Measurements from ENCODE around the gene RAB15. TPM values are rescaled to one million over a fixed set of nuclear protein-coding genes. Genes with fewer than 3 reads are reported as not detected.
A peak's percentile ranks its signal among the peaks of the same experiment; 100 is the strongest.

RAB15 gene
- total RNA-seq, 4 donors from 2014 or later: 11.6 to 50.9 (median 19.4) TPM

GRCh38 chr14:64973026-64973442, 898 bp upstream of the RAB15 start:
- Histone ChIP-seq H3K36me3 (no peaks in the 10 kb centered on the region), H3K27me3 (no peaks in the 10 kb centered on the region), H3K27ac (peak overlapping the region; percentile 45 to 83 (median 72)), H3K9me3 (no peaks in the 10 kb centered on the region), H3K4me1 (peaks cover 0 to 31% (median 21%) of the 10 kb centered on the region in 4 donors), H3K4me3 (peak overlapping the region in 2 of 4 donors; percentile 79)
- 57 to 61% methylated on average over 5 to 8 of the region's 8 CpGs for WGBS, 2 donors (ENCODE audit: low coverage in 1 of 2)
- TF ChIP-seq POLR2AphosphoS5 (IDR thresholded peaks at IDR 0.05): peak in 2 of 3 donors; percentile 15 to 60
- TF ChIP-seq, protein P1, sequence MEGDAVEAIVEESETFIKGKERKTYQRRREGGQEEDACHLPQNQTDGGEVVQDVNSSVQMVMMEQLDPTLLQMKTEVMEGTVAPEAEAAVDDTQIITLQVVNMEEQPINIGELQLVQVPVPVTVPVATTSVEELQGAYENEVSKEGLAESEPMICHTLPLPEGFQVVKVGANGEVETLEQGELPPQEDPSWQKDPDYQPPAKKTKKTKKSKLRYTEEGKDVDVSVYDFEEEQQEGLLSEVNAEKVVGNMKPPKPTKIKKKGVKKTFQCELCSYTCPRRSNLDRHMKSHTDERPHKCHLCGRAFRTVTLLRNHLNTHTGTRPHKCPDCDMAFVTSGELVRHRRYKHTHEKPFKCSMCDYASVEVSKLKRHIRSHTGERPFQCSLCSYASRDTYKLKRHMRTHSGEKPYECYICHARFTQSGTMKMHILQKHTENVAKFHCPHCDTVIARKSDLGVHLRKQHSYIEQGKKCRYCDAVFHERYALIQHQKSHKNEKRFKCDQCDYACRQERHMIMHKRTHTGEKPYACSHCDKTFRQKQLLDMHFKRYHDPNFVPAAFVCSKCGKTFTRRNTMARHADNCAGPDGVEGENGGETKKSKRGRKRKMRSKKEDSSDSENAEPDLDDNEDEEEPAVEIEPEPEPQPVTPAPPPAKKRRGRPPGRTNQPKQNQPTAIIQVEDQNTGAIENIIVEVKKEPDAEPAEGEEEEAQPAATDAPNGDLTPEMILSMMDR (IDR thresholded peaks at IDR 0.05): no peak
- TF ChIP-seq EP300 (IDR thresholded peaks at IDR 0.05; ENCODE audit: low read depth): no peak
- no peak for TF ChIP-seq POLR2A (IDR thresholded peaks at IDR 0.05)
- intact Hi-C loops (cut with DNase I; ENCODE audit: low total_unique reads) (no loop called here), in situ Hi-C loops (cut with MboI; ENCODE audit: low pct_ligation_motif_present in 1 of 4, low pct_unique_long_range_greater_than_20kb in 1 of 4, low sequenced_read_pairs in 3 of 4) (no loop called here)
- peak; percentile 37 for DNase-seq

GRCh38 chr14:64971491-64971942, 619 bp downstream of the RAB15 start:
- in situ Hi-C loops (cut with MboI; ENCODE audit: low pct_ligation_motif_present in 1 of 4, low pct_unique_long_range_greater_than_20kb in 1 of 4, low sequenced_read_pairs in 3 of 4) (no loop called here), intact Hi-C loops (cut with DNase I; ENCODE audit: low total_unique reads) (no loop called here)
- Histone ChIP-seq H3K27me3 (no peaks in the 10 kb centered on the region), H3K27ac (peak overlapping the region; percentile 52 to 83 (median 68)), H3K9me3 (no peaks in the 10 kb centered on the region), H3K4me3 (peak overlapping the region; percentile 79 to 95 (median 82)), H3K36me3 (no peaks in the 10 kb centered on the region), H3K4me1 (peaks cover 0 to 31% (median 21%) of the 10 kb centered on the region in 4 donors)
- 0 to 5% methylated on average over 1 to 17 of the region's 31 CpGs for WGBS, 2 donors (ENCODE audit: low coverage in 1 of 2)
- TF ChIP-seq POLR2A (IDR thresholded peaks at IDR 0.05) (no peak), EP300 (IDR thresholded peaks at IDR 0.05; ENCODE audit: low read depth) (no peak), POLR2AphosphoS5 (IDR thresholded peaks at IDR 0.05) (no peak)
- TF ChIP-seq, protein P1 (IDR thresholded peaks at IDR 0.05): no peak
- DNase-seq: no peak

DNA sequence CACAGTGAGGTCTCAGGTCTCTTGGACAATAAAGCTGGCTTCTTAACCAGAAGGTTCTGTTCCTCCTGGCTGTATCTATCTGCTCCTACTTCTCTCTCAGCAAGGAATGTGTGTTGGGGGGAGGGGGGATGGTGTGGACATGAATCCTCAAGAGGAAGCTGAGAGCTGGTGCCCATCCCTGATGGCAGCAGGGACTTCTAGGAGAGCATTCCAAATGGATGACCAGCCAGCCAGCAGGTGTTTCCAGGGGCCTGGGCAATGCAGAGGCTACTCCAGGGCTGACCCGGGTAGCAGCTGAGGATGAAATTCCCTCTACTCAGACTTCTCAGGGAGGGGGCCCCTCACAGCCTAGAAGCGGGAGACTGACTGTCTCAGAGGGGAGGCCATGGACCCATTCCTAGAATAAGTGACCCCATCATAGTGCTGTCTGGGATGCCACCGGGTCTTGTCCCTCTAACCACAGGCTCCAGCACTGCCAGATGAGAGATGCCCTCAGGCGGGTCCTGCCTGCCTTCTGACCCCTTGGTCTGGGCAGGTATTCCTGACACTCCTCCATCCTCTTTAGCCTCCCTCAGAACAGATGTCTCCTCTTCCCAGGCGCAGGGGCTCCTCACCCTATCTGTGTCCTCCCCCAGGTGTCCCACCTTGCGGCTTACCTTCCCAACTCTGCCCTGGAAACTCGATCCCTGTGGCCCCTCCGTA, 1.2 kb downstream of the RAB15 start:
- H3K4me1 ChIP-seq: peaks cover 0 to 31% (median 21%) of the 10 kb centered on the region in 4 donors
- DNase-seq: peak; percentile 24
- no peaks in the 10 kb centered on the region for H3K36me3 ChIP-seq

GRCh38 chr14:64970041-64970440, 2.1 kb downstream of the RAB15 start:
- Histone ChIP-seq H3K27ac (peak overlapping the region; percentile 51 to 83 (median 68)), H3K27me3 (no peaks in the 10 kb centered on the region), H3K36me3 (no peaks in the 10 kb centered on the region), H3K9me3 (no peaks in the 10 kb centered on the region), H3K4me1 (peaks cover 0 to 31% (median 21%) of the 10 kb centered on the region in 4 donors), H3K4me3 (no peak overlapping the region)
- in situ Hi-C loops (cut with MboI; ENCODE audit: low pct_ligation_motif_present in 1 of 4, low pct_unique_long_range_greater_than_20kb in 1 of 4, low sequenced_read_pairs in 3 of 4) (no loop called here), intact Hi-C loops (cut with DNase I; ENCODE audit: low total_unique reads) (no loop called here)
- 31 to 54% methylated on average over 3 of the region's 3 CpGs for WGBS, 2 donors (ENCODE audit: low coverage in 1 of 2)
- TF ChIP-seq POLR2AphosphoS5 (IDR thresholded peaks at IDR 0.05) (peak; percentile 25 to 57 (median 28)), EP300 (IDR thresholded peaks at IDR 0.05; ENCODE audit: low read depth) (no peak), POLR2A (IDR thresholded peaks at IDR 0.05) (peak; percentile 44)
- TF ChIP-seq, protein P1 (IDR thresholded peaks at IDR 0.05): no peak
- DNase-seq: peak; percentile 29

More for the DNA sequence above, 1.2 kb downstream of the RAB15 start:
- intact Hi-C loops (cut with DNase I; ENCODE audit: low total_unique reads) (no loop called here), in situ Hi-C loops (cut with MboI; ENCODE audit: low pct_ligation_motif_present in 1 of 4, low pct_unique_long_range_greater_than_20kb in 1 of 4, low sequenced_read_pairs in 3 of 4) (no loop called here)
- Histone ChIP-seq H3K4me3 (peak overlapping the region in 3 of 4 donors; percentile 79 to 84 (median 79)), H3K9me3 (no peaks in the 10 kb centered on the region), H3K27me3 (no peaks in the 10 kb centered on the region), H3K27ac (peak overlapping the region; percentile 51 to 83 (median 68))
- 43 to 44% methylated on average over 5 to 8 of the region's 8 CpGs for WGBS, 2 donors (ENCODE audit: low coverage in 1 of 2)
- TF ChIP-seq, protein P1 (IDR thresholded peaks at IDR 0.05): no peak
- no peak for TF ChIP-seq POLR2AphosphoS5 (IDR thresholded peaks at IDR 0.05)
- TF ChIP-seq EP300 (IDR thresholded peaks at IDR 0.05; ENCODE audit: low read depth): no peak
- no peak for TF ChIP-seq POLR2A (IDR thresholded peaks at IDR 0.05)

All from transverse colon (tissue), 4 donors.